ENCODE data around the gene SYT1. TPM values are rescaled to one million over a fixed set of nuclear protein-coding genes. Genes with fewer than 3 reads are reported as not detected.

SYT1 gene
- total RNA-seq, 2 donors from 2014 or later: 6.1 to 11.5 TPM

- H3K27ac ChIP-seq: no peak overlapping the region
- H3K4me1 ChIP-seq (replicated peaks): no peaks in the 10 kb centered on the region
- H3K36me3 ChIP-seq: no peaks in the 10 kb centered on the region
- TF ChIP-seq POLR2A (IDR thresholded peaks at IDR 0.05): no peak
- TF ChIP-seq POLR2AphosphoS5 (IDR thresholded peaks at IDR 0.05): no peak
- no peak for TF ChIP-seq CTCF (IDR thresholded peaks at IDR 0.05)
- intact Hi-C loops (cut with DNase I): no loop called here
- no peak for DNase-seq (ENCODE audit: low spot score)
- H3K27me3 ChIP-seq (replicated peaks; ENCODE audit: insufficient read depth): no peaks in the 10 kb centered on the region
- H3K4me3 ChIP-seq: no peak overlapping the region
- H3K9me3 ChIP-seq: no peaks in the 10 kb centered on the region
- 74% methylated on average over 7 of the region's 7 CpGs for WGBS
Measured at GRCh38 chr12:79233341-79233781, 368.8 kb downstream of the SYT1 start.

GRCh38 chr12:79236920-79237319 is 372.3 kb downstream of the SYT1 start:
- 91% methylated on average over 4 of the region's 4 CpGs for WGBS

GRCh38 chr12:79238246-79238645 is 373.7 kb downstream of the SYT1 start:
- no peaks in the 10 kb centered on the region for H3K27me3 ChIP-seq (replicated peaks; ENCODE audit: insufficient read depth)
- no peak for TF ChIP-seq CTCF (IDR thresholded peaks at IDR 0.05)
- no peak for TF ChIP-seq POLR2AphosphoS5 (IDR thresholded peaks at IDR 0.05)
- no peak for TF ChIP-seq POLR2A (IDR thresholded peaks at IDR 0.05)
- DNase-seq (ENCODE audit: low spot score): no peak
- no peaks in the 10 kb centered on the region for H3K9me3 ChIP-seq
- H3K4me3 ChIP-seq: no peak overlapping the region
- intact Hi-C loops (cut with DNase I): no loop called here
- no peaks in the 10 kb centered on the region for H3K36me3 ChIP-seq
- no peak overlapping the region for H3K27ac ChIP-seq
- no peaks in the 10 kb centered on the region for H3K4me1 ChIP-seq (replicated peaks)
- WGBS: 90% methylated on average over 3 of the region's 3 CpGs

More at GRCh38 chr12:79236920-79237319, 372.3 kb downstream of the SYT1 start:
- Histone ChIP-seq H3K27me3 (replicated peaks; ENCODE audit: insufficient read depth) (no peaks in the 10 kb centered on the region), H3K4me1 (replicated peaks) (no peaks in the 10 kb centered on the region), H3K27ac (no peak overlapping the region), H3K4me3 (no peak overlapping the region), H3K36me3 (no peaks in the 10 kb centered on the region), H3K9me3 (no peaks in the 10 kb centered on the region)
- intact Hi-C loops (cut with DNase I): no loop called here
- no peak for DNase-seq (ENCODE audit: low spot score)
- TF ChIP-seq POLR2AphosphoS5 (IDR thresholded peaks at IDR 0.05): no peak
- TF ChIP-seq POLR2A (IDR thresholded peaks at IDR 0.05): no peak
- TF ChIP-seq CTCF (IDR thresholded peaks at IDR 0.05): no peak

GRCh38 chr12:79247494-79247893 is 382.9 kb downstream of the SYT1 start:
- Histone ChIP-seq H3K4me3 (no peak overlapping the region), H3K27ac (no peak overlapping the region), H3K9me3 (no peaks in the 10 kb centered on the region), H3K27me3 (replicated peaks; ENCODE audit: insufficient read depth) (no peaks in the 10 kb centered on the region), H3K4me1 (replicated peaks) (no peaks in the 10 kb centered on the region), H3K36me3 (no peaks in the 10 kb centered on the region)
- intact Hi-C loops (cut with DNase I): no loop called here
- no peak for DNase-seq (ENCODE audit: low spot score)
- TF ChIP-seq CTCF (IDR thresholded peaks at IDR 0.05) (no peak), POLR2AphosphoS5 (IDR thresholded peaks at IDR 0.05) (no peak), POLR2A (IDR thresholded peaks at IDR 0.05) (no peak)
- WGBS: 79% methylated on average over 2 of the region's 2 CpGs

GRCh38 chr12:79250186-79250585 is 385.6 kb downstream of the SYT1 start:
- Histone ChIP-seq H3K4me1 (replicated peaks) (no peaks in the 10 kb centered on the region), H3K9me3 (no peaks in the 10 kb centered on the region), H3K27ac (no peak overlapping the region), H3K27me3 (replicated peaks; ENCODE audit: insufficient read depth) (no peaks in the 10 kb centered on the region), H3K4me3 (no peak overlapping the region), H3K36me3 (no peaks in the 10 kb centered on the region)
- 91% methylated on average over 4 of the region's 4 CpGs for WGBS
- no peak for DNase-seq (ENCODE audit: low spot score)
- intact Hi-C loops (cut with DNase I): no loop called here
- TF ChIP-seq POLR2AphosphoS5 (IDR thresholded peaks at IDR 0.05): no peak
- no peak for TF ChIP-seq CTCF (IDR thresholded peaks at IDR 0.05)
- TF ChIP-seq POLR2A (IDR thresholded peaks at IDR 0.05): no peak

Data from prostate gland (tissue), 2 donors.